GM12891 (cell line): ENCODE measurements around the gene F5.

Experiments
- POLR2A ChIP-seq: IDR thresholded peaks from 2 replicates; pipeline ENCODE4 v1.6.1; 2011; ENCODE audit warnings: low read depth, low read length, control low read depth
- POLR2AphosphoS5 ChIP-seq: IDR thresholded peaks from 2 replicates; pipeline ENCODE4 v1.6.1; 2011; ENCODE audit warnings: low read depth, low read length, control low read depth
- SPI1 ChIP-seq: IDR thresholded peaks from 2 replicates; pipeline ENCODE4 v1.6.1; 2011; ENCODE audit warnings: low read depth, low read length, control low read depth
- TAF1 ChIP-seq: IDR thresholded peaks from 2 replicates; pipeline ENCODE4 v1.6.1; 2011; ENCODE audit warnings: low read depth, low read length, control low read depth

- TF ChIP-seq POLR2A (no peak), POLR2AphosphoS5 (no peak), TAF1 (no peak), SPI1 (no peak)
Observed at GRCh38 chr1:169513208-169513607, 73.1 kb downstream of the F5 start.
